NCI-H1417 treated with DMSO at 0.1 percent for 48 hours (cell line): Measurements from ENCODE around the gene HSD17B13.
"Not testable (repeated sequence)": the region's sequence is repeated elsewhere in the genome, so short reads cannot be mapped to it uniquely, and the experiment has no call there.

Experiments
- DNase-seq: peaks from one replicate; lab custom pipeline; 2025; lab: John Stamatoyannopoulos, UW

Gene HSD17B13

DNA sequence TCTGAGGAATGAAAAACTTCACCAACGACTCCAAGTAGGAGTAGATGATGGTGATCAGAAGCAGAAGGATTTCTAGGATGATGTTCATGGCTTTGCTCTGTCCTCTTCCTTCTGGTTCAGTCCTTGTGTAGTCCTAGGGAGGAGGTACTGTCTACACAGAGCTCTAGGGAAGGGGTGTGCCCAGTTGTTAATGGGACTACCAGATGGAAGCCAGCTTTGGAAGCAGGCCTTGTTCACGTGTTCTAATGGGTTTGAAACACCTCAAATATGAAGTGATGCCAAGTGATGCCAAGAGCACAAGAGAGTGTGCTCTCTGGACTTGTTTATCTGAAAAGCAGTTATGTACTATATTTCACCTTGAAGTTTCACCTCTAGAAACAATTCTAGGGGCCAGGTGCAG, at the start of gene HSD17B13:
HSD17B13 (minus strand) TSS at position 129 of the 400 bp plus-strand sequence; CDS start at position 88, 41 bp downstream.
- DNase-seq = no peak

DNA sequence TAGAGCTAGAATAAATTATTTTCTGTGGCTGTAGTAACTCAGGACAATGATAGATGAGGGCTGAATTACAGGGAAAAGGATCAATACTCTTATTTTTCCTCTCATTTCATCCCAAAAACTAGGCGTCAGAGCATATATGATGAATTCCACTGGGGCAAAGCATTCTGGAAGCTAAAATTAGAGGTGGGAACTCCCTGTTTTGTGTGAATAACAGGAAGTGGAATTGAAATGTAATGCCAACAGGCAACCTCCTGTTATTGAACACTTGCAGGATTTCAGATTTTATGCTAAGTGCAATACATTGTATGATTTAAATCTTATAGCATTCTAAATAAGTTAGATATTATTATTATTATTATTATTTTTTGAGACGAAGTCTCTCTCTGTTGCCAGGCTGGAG, 47.4 kb upstream of the HSD17B13 start:
- DNase-seq = no peak

DNA sequence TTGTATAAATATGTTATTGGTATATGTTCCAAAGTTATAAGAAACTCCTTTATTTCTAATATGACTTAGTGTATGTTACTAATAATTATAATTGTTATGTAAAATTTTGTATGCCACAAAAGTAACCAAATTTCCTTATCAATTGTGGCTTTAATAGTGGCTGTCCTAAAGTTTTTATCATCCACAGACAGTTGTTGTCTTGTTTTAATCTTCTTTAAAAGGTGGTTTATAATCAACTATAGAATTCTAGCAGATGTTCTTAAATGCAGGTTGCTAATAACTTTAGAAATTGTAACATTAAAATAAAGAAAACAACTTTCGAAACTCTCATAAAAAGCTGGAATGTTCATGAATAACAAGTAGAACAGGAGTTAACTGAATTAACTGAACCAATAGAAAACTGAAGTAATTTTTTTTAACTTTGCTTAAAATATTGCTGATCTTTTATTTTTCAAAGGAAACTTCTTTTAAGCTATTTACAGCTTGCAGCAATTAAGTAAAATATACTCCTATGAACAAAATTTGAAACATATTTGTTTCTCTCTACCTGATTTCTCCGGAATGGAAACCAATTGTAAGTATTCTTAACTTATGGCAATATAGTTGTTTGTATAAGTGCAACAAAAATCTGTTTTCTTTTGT, 44.0 kb upstream of the HSD17B13 start:
- no peak for DNase-seq

- DNase-seq = no peak
Measured at GRCh38 chr4:87365348-87365747, 42.7 kb upstream of the HSD17B13 start.

DNA sequence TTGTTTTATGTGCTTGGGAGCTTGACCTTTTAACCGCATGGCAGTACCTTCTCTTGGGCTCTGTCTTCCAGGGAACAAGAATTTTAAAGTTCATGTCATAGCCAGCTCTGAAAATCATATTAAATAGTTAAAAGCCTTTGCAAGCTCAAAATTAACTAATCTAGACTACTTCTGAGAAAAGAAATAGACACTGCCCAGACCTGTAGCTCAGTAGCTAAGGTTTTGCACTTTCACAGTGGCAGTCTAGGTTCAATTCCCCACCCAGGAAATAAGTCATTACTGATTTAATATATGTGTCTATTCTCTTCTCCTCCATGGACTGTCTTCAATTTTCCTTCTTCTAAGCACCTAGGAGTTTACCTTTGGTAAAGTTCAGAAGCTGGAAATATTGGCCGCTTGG, 40.9 kb upstream of the HSD17B13 start:
- no peak for DNase-seq

- DNase-seq = no peak
Measured at GRCh38 chr4:87360338-87360935, 37.8 kb upstream of the HSD17B13 start.

- DNase-seq = no peak
Measured at GRCh38 chr4:87359258-87359657, 36.6 kb upstream of the HSD17B13 start.

GRCh38 chr4:87356832-87357526, 34.3 kb upstream of the HSD17B13 start:
- DNase-seq = no peak

DNA sequence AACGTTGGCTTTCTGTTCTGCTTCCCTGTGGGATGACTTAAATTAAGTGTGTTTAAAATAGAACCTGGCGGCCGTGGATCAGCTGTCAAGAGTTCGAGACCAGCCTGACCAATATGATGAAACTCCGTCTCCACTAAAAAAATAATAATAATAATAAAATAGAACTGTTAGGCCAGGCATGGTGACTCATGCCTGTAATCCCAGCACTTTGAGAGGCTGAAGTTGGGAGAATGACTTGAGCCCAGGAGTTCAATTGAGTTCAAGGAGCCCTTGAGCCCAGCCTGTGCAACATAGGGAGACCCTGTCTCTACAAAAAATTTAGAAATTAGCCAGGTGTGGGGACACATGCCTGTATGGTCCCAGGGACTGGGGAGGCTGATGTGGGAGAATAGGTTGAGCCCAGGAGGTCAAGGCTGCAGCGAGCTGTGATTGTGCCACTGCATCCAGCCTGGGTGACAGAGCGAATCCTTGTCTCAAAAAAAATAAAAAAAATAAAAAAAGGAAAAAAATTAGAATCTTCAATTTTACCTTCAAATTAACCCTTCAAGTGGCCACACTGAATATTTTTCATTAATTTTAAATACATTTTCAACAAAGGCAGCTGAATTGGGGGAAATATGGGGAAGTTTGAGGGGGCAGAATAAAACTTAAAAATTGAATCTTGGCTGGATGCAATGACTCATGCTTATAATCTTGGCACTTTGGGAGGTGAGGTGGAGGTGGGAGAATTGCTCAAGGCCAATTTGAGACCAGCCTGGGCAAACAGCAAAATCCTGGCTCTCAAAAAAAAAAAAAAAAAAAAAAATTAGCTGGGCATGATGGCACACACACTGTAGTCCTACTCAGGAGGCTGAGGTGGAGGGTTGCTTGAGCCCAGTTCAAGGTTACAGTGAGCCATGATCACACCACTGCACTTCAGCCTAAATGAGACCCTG, 31.8 kb upstream of the HSD17B13 start:
- no peak for DNase-seq

- no peak for DNase-seq
Measured at GRCh38 chr4:87353592-87353991, 30.9 kb upstream of the HSD17B13 start.

DNA sequence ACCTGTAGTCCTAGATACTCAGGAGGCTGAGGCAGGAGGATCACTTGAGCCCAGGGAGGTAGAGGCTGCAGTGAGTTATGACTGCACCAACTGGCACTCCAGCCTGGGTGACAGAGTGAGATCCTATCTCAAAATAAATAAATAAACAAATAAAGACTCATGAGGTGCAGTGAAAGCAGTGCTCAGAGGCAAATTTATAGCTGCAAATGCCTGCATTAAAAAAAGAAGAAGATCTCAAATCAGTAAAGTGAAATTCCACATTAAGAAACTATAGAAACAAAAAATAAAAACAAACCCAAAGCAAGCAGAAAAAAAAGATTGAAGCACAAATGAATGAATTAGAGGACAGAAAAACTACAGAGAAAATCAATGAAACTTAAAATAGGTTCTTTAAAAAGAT, 22.5 kb upstream of the HSD17B13 start:
- no peak for DNase-seq

DNA sequence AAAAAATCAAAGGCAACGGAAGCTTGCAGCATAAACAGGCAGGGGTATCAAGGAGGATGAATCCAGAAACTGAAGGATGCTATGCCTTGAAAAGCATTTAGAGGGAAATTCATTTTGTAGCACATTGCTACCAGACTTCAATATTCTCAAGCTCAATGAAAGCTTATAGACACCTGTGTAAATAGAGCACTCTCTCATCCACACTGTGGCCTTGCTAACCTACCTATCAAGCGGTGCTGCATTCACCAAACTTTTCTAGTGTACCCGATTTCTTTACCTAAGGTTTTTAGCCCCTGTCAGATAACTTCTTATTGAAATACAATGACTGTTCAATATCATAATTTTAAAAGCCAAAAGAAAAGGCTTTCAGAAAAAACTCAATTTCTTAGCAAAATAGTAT, 20.2 kb upstream of the HSD17B13 start:
- DNase-seq = no peak

- DNase-seq = not testable (repeated sequence)
Measured at GRCh38 chr4:87341954-87342635, 19.4 kb upstream of the HSD17B13 start.

DNA sequence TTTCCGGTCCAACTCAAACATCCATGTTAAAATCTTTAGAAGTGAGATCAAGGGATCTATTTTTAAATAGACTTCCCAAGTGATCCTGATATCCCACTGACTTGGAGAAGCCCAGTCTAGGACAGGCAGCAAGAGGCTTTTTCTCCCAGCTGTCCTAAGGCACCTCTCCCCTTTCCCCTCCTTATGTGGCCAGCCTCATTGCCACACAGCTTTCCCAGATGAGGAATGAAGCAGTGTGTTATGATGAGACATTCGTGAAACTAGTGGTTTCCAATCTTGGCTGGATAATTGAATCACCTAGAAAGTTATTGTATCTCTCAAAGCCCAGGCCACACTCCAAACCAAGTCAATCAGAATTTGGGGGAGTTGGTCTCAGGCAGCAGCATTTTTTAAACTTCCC, 16.8 kb upstream of the HSD17B13 start:
- no peak for DNase-seq

DNA sequence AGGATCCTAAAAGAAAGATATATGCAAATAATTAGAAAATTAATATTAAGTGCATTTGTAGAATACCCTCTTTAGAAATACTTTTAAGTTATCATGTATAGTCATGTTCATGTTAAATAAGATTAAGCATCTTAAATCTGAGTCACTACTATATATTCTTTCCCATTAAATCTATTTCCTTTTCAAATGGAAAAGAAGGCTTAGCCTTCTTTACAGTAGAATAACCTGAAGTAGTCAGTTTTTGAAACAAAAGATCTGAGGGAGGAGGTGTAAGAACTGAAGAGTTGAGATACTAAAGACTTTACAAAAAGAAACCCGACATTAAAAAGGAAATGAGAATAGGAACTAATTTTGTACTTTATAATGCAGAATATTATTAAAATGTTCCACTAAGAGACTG, 14.7 kb upstream of the HSD17B13 start:
- DNase-seq = no peak

- no peak for DNase-seq
Measured at GRCh38 chr4:87333267-87333666, 10.6 kb upstream of the HSD17B13 start.

DNA sequence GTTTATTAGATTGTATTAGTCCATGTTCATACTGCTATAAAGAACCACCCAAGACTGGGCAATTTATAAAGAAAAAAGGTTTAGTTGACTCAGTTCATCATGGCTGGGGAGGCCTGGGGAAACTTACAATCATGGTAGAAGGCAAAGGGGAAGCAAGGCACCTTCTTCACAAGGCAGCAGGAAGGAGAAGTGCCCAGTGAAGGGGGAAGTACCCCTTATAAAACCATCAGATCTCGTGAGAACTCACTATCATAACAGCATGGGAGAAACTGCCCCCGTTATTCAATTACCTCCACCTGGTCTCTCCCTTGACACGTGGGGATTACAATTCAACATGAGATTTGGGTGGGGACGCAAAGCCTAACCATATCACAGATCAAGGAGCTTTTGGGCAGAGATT, 8.1 kb upstream of the HSD17B13 start:
- no peak for DNase-seq

GRCh38 chr4:87327136-87327535, 4.5 kb upstream of the HSD17B13 start:
- no peak for DNase-seq

DNA sequence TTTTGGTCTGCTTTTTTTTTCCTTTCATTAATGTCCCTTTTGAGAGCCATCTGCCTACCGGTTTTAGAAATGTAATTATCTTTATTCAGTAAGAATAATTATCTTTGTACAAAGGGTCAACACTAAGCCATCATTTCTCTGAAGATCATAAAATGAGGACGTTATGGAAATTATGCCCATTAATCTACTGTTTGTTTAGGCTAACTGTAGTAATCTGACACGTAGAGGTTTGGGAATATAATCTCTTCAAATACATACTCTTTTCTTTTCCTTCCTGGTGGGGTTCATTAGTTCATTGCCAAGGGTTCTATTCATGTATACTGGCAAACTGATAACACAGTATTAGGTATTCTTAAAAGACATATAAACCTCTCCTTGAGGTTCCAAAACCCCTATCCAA, 3.8 kb upstream of the HSD17B13 start:
- no peak for DNase-seq

DNA sequence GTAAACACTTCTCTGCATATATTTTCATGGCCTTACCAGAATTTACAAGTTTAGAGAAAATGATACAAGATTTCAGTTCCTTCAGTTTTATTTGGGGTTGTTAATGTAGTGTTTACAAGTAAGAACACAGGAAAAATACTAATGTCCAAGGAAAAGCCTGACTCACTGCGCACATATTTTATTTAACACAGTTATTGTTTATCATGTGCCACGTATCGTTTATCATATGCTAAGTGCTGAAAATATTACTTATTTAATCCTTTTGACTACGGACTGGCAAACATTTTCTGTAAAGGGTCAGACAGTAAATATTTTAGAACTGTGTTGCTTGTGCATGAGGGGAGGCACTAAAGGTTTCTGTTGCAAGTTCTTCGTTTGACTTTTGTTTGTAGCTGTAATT, 794 bp downstream of the HSD17B13 start:
- no peak for DNase-seq

GRCh38 chr4:87317527-87317926, 5.2 kb downstream of the HSD17B13 start:
- no peak for DNase-seq

GRCh38 chr4:87316961-87317360, 5.7 kb downstream of the HSD17B13 start:
- DNase-seq = no peak
